Activated CD4-positive, alpha-beta T cell treated with anti-CD3 and anti-CD28 coated beads, Interleukin-2, amount 50 U/mL, for 24 hours (primary cell): Measurements from ENCODE around the gene MARCHF6.
"Not testable (repeated sequence)": the region's sequence is repeated elsewhere in the genome, so short reads cannot be mapped to it uniquely, and the experiment has no call there.

ENCODE experiments used
- DNase-seq, 2 donors: peaks; one replicate each; pipeline ENCODE4 v3.0.0-alpha.2; 2020; ENCODE audit warnings: low read depth in 1 of 2, low spot score in 1 of 2

MARCHF6 gene, protein sequence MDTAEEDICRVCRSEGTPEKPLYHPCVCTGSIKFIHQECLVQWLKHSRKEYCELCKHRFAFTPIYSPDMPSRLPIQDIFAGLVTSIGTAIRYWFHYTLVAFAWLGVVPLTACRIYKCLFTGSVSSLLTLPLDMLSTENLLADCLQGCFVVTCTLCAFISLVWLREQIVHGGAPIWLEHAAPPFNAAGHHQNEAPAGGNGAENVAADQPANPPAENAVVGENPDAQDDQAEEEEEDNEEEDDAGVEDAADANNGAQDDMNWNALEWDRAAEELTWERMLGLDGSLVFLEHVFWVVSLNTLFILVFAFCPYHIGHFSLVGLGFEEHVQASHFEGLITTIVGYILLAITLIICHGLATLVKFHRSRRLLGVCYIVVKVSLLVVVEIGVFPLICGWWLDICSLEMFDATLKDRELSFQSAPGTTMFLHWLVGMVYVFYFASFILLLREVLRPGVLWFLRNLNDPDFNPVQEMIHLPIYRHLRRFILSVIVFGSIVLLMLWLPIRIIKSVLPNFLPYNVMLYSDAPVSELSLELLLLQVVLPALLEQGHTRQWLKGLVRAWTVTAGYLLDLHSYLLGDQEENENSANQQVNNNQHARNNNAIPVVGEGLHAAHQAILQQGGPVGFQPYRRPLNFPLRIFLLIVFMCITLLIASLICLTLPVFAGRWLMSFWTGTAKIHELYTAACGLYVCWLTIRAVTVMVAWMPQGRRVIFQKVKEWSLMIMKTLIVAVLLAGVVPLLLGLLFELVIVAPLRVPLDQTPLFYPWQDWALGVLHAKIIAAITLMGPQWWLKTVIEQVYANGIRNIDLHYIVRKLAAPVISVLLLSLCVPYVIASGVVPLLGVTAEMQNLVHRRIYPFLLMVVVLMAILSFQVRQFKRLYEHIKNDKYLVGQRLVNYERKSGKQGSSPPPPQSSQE

DNA sequence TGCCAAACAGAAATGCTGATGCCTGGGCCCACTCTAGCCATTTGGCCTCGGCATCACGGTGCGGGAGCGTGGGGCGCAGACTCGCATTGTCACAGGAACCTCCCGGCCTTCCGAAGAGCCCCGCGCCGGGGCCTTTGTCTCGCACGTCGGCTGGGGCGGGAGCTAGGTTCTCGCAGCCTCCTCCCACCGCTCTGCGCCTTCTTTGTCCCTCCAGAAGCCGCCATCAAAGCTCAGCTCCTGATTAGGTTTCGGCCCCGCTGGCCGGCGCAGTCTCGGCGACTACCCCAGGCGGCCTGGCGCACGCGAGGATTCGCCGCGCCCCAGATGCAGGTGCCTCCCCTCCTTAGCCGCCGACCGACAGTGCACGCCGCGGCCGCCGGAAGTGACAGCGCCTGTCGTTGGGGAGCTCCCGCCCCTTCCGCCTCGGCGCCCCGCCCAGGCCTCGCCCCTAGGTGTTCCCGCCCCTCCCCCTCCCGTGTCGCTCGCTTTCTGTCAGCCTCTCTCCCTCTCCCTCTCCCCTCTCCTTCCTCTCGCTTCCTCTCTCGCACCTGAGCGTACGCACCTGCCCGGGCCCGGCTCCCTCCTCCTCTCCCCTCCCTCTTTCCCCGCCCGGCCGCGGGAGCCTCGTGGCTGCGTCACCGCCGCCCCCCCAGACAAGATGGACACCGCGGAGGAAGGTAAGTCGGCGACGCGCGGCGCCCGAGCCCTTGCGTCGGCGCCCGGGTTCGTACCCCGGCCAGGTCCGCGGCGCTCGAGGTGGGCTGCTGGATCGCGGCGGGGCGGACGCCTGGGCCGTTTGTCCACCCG, at the start of gene MARCHF6:
Gene MARCHF6, plus strand, starts transcription at position 455 of the 807 bp plus-strand sequence. Its CDS starts 204 bp downstream, at position 659.
- peak; percentile 92 to 94 for DNase-seq

DNA sequence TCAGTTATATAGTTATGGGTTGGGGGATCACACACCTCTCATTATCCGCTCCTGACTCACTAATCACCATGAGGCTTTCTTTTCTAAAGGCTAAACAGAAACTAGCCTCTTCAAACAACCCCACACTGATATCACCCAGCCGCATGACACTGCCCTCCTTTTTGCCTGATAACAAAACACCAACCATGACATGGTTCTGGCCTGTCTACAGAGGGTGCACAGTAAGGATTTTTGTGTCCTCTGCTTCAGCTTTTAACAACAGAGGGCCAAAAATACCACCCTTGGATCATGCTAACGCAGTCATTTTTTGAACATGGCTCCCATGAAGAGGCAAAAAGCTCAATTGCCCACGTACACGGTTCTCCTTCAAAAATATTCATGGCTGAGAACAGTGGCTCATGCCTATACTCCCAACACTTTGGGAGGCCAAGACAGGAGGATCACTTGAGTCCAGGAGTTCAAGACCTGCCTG, 49.8 kb upstream of the MARCHF6 start:
- DNase-seq = no peak

DNA sequence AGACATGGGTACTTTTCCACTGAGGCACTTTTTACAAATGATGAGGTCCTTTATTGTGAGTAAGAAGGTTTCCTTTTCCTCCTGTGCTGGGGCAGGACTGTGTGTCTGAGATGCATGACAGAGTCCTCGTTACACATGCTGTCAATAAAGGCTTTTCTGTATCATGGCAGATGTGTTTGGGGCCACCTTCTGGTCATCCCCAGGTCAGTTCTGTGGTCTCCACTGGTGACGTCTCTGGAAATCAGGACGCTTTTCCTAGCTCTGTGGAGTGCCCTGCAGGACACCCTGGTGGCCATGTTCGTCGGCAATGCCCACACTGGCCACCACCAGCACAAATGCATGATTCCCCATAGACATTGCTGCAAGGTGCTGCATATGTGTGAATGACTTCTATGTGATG, 48.6 kb upstream of the MARCHF6 start:
- DNase-seq = no peak

DNA sequence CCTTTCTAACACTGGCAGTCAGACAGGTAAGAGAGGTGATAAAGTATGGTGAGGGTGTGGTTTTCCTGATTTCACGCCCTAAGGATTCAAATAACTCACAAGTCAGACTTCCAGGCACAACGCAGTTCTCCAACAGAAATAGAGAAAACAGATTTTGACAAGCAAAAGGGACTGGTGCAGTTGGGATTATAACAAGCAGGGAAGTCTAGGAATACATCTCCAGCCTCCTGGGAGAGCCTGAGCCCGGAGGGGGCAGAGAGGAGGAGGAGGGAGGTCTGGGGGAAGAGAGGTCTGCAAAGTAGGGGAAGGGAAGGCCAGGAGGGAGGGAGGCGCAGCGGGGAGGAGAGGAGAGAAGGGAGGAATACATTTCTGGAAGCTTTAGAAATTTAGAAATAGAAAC, 47.4 kb upstream of the MARCHF6 start:
- no peak for DNase-seq

DNA sequence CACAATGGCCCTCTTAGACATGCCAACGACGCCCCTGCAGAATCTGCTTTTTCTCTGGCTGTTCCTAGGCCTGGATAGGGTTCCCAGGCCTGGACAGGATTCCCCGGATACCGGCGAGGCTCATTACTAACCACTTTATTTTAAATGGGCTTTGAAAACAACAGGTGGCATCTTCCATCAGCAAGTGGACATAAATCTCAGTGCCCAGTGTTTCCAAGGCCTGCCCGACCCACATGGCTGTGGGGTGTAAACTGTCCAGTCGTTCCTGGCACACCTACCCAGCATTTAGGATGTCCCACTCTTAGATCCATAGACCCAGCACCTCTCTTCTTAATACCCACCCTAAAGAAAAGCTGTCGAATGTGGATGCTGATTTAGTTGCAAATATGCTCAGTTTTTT, 46.7 kb upstream of the MARCHF6 start:
- DNase-seq = no peak

DNA sequence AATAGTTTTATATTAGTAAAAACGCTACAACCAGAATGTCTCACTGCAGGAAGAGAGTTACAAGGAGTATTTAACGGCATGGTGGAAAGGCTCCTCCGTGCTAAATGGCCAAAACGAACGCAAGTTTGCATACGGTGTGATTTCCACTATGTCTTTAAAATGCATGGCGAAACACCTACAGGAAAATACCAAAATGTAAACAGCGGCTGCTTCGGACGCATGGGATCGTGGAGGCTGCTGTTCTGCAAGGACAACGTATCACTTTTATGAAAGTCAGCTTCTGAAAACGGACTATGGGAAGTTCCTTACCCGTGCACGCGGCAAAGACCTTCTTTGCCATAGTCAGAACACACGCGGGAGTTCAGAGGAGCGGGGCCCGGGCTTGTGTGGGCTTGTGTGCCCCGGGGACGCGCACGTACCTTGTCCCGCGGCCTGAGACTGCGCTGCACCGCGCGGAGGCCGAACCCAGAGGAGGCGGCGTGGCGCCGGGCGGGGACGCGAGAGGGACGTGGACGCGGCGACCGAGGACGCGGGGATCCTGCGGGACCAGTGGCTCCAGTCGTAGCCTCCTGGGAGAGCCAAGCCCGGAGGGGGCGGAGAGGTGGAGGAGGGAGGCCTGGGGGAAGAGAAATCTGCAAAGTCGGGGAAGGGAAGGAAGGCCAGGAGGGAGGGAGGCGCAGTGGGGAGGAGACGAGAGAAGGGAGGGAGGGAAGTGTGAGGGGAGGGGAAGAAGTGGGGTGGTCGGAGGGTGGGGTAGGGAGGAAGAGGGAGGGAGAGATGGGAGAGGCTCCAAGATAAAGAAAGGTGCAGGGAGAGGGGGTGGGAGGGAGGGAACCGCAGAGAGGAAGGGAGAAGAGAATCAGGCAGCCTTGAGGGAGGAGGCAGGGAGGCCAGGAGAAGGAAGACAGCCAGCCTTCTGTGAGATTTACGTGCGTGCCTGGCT, 46.0 kb upstream of the MARCHF6 start, which contains the start of gene CMBL:
Gene CMBL, minus strand, starts transcription at position 697 of the 943 bp plus-strand sequence. CDS start 17,140 bp downstream, outside the sequence.
- no peak for DNase-seq

DNA sequence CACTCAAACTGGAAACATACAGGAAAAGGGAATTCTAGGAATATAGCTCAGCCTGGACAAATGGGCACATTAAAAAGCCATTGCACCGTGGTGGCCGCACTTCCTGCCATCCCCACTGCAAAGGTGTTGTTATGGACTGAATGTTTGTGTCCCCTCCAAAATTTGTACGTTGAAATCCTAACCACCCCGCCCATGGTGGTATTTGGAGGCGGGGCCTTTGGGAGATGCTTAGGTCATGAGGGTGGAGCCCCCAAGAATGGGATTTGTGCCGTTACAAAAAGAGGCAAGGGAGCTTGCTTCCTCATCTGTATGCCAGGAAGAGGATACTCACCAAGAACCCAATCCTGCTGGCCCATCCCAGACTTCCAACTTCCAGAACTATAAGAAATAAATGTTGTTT, 44.7 kb upstream of the MARCHF6 start:
- no peak for DNase-seq

DNA sequence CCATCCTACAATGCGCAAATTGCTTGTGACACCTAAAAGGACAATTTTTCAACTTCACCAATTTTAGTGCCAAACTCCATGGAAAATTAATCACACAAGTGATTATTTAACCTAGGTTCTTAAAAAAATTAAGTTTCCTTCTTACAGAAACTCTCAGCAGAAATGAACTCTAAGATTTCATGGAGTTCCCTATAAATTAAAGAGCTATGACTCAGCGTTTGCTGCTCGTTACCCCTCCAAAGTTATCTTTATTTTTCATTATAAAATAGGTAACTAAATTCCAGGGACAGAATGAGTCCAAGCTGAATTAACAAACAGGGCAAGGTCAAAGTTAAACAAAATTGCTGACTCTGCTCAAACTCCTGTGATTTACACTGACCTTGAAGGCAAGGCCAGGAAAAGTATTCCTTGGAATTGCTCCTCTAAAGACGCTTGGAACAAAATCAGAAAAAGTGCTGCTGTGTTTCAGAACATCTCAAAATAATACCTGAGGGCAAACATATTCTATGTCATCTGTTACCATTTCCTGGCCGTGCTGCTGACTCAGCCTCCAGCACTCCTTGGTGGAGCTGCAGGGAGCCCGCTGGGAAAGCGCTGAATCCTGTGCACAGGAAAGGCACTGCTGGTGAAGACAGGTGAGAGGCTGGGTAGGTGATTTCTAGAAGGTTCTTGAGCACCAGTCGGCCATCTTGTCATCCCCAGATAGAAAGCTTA, 43.3 kb upstream of the MARCHF6 start:
- no peak for DNase-seq

DNA sequence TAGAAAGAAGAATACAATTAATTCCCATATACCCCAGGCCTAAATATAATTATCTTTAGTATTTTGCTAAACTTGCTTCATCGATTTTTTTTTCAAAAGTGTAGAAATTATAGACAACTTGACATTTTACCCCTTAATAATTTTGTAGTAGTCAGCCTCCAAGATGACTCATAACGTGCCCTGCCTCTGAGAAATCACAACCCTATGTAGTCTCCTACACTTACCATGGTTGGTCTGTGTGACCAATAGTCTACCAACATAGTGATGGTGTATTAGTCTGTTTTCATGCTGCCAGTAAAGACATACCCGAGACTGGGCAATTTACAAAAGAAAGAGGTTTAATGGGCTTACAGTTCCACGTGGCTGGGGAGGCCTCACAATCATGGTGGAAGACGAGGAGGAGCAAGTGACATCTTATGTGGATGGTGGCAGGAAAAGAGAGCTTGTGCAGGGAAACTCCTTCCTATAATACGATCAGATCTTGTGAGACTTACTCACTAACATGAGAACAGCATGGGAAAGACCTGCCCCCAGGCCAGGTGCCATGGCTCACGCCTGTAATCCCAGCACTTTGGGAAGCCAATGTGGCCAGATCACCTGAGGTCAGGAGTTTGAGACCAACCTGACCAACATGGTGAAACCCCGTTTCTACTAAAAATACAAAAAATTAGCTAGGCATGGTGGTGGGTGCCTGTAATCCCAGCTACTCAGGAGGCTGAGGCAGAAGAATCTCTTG, 42.5 kb upstream of the MARCHF6 start:
- DNase-seq = not testable (repeated sequence)

DNA sequence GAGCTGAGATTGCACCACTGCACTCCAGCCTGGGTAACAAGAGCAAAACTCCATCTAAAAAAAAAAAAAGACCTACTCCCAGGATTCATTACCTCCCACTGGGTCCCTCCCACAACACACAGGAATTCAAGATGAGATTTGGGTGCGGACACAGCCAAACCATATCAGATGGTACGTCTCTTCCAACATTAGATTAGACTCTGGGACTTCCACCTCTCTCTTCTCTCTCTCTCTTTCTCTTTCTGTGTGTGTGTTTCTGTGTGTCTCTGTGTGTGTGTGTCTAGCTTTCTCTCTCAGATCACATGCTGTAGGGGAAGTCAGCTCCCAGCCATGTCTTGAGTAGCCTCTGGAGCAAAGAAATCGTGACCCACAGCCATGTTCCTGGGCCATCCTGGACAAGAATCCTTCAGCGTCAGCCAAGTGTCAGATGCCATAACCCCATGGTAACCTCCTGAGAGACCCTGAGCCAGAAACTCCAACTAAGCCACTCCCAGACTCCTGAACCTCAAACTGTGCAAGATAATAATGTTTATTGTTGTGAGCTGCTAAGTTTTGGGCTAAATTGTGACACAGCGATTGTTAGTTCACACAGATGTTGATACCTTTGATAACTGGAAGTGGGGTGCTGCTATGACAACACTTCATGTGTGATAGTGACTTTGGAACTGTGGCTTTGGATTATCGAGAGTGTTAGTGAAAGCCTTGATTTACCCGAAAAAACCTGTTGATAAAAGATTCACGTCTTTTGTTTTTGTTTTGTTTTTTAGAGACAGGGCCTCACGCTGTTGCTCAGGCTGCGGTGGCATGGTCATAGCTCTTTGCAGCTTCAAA, 41.7 kb upstream of the MARCHF6 start:
- DNase-seq = no peak

DNA sequence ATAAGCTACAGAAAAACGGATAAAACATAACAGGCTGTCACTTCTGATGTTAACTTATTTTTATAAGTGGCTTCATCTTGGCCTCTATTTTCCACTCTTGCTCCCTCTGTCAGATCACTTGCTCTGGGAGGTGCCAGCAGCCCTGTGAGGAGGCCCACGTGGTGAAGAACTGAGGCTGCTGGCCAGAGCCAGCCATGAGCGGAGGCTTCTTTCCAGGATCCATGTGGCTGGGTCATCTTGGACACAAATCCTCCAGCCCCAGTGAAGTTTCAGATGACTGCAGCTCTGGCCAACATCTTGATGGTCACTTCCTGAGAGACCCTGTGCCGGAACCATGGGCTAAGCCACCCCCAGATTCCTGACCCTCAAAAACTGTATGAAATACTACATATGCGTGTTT, 38.3 kb upstream of the MARCHF6 start:
- no peak for DNase-seq

DNA sequence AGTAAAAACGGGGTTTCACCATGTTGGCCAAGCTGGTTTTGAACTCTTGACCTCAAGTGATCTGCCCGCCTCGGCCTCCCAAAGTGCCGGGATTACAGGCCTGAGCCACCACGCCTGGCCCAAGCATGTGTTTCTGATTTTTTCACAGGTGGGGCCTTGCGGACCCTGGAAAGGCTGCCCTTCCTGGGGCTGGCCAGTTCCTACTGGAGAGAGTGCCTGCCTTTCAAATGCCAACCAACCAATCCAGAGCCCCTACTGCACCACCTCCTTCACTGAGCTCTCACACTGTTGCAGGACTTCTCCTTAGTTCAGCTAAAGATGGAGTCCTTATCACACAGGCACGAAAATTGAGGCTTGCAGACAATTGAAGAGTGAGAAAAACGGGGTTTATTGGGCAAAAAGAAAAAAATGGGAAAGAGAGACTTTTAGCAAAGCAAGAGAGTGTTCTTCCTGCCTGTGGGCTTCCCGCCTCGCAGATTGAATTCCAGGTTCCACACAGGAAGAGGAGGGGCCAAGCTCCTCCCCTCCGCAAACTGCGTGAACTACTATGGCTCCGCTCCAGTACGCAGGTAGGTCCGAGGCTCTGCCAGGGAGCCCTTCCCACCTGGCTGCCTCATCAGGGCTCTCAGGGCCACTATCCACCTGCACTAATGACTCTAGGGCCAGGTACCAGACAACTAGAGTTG, 37.5 kb upstream of the MARCHF6 start:
- DNase-seq = no peak

DNA sequence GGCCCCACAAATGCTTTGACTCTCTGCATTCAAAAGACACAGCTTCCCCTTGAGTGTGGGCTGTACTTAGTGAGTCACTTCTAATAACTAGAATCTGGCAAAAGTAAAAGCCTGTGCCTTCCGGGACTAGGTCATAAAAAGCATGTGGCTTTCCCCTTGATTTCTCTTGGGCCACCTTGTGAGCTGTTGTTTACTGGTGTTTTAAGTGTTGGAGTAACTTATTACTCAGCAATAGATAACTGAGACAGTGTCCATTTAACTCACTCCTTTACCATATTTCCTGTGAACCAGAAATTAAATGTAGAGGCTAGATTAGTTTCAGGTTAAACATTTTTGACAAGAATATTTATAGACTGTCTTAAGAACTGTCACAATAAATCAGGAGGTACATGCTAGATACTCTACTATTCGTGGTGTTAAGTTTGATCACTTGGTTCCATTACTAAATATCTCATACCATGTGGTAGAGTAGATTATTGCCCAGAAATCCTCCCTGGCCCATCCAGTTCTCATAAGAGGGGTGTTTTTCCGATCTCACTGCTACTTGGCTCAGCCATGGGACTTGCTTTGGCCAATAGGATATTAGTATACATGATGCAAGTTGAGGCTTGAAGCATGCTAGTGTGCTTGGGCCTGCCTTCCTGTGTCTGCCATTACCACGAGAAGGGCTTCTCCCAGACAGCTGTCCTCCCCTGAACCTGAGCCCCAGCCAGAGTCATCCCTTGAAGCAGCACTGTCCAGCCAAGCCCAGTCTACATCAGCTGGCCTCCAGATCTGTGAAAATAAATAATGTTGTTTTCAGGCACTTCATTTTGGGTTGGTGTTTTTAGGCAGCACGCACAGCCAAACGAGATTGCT, 35.4 kb upstream of the MARCHF6 start:
- DNase-seq = no peak

DNA sequence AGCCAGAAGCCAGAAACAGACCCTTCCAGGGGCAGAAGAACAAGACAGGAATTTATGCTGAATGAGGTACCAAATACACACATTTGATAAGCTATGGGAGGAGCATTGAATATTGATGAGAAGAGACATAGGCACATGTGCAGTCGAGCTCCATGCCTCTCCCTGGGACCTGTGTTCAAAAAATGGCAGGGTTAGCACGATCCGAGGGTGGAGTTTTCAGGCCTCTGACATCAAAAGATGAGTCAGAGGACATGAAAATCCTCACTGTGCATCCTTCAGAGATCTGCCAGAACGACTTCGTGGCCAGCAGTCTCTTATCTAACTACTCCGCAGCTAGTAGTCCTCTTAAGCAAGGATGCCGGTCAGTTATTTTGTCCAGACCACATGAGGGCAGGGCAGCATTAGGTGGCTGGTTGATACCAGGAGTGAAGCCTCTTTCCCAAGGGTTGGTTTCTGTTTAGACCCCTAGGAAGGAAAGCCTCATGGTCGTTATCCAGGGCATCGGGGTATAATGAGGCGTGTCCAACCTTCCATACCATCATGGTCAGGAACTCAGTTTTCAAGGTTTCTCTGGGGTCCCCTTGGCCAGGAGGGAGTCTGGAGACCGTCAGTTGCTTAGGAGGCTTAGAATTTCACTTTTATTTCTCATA, 34.2 kb upstream of the MARCHF6 start:
- no peak for DNase-seq

DNA sequence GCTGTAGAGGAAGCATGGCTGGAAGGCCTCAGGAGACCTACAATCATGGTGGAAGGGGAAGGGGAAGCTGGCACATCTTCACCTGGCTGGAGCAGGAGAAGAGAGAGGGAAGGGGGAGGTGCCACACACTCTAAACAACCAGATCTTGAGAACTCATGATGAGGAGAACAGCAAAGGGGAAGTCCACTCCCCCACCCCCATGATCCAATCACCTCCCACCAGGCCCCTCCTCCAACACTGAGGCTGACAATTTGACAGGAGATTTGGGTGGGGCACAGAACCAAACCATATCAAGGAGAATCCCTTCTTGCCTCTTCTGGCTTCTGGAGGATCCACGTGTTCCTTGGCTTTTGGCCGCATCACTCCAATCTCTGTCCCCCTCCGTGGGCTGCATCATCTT, 32.7 kb upstream of the MARCHF6 start:
- no peak for DNase-seq

DNA sequence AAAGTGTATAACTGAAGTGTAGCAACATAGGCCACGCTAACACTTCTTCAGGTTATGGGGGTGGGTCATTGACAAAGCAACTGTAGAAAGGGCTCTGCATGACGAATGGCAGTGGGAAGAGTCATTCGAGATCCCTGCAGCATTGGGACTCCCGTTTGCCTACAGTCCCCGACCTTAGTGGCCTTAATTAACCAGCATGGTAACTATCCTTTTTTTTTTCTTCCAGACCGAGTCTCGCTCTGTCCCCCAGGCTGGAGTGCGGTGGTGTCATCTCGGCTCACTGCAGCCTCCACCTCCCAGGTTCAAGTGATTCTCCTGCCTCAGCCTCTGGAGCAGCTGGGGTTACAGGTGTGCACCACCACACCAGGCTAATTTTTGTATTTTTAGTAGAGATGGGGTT, 31.6 kb upstream of the MARCHF6 start:
- DNase-seq = no peak
